HG03095 (cell line): ENCODE results near the gene CFAP20DC.
"Not testable (repeated sequence)": the region's sequence is repeated elsewhere in the genome, so short reads cannot be mapped to it uniquely, and the experiment has no call there.

ENCODE experiments used
- ATAC-seq: cut with Tn5 transposase; IDR thresholded peaks from one replicate; pipeline ENCODE4 v1.9.1; 2021; ENCODE audit warnings: moderate library complexity; ENCODE audit not compliant: unreplicated experiment

CFAP20DC gene

DNA sequence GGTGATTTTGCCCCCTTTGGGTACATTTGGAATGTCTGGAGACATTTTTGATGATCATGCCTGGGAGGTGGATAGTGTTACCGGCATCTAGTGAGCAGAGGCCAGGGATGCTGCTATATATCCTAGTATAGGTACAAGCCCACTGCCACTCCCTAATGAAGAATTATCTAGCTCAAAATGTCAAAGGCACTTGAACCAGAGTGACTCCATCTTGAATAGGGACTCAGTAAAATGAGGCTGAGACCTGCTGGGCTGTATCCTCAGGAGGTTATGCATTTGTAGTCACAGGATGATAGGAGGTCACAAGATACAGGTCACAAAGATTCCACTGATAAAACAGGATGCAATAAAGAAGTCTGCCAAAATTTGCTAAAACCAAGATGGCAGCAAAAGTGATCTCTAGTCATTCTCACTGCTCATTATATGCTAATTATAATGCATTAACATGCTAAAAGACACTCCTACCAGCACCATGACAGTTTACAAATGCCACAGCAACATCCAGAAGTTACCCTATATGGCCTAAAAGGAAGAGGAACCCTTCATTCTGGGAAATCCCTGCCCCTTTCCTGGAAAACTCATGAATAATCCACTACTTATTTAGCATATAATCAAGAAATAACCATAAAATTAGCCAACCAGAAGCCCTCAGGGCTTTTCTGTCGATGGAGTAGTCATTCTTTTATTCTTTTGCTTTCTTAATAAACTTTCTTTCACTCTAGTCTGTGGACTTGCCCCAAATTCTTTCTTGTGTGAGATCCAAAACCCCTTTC, 343.2 kb downstream of the CFAP20DC start:
- ATAC-seq = no peak

DNA sequence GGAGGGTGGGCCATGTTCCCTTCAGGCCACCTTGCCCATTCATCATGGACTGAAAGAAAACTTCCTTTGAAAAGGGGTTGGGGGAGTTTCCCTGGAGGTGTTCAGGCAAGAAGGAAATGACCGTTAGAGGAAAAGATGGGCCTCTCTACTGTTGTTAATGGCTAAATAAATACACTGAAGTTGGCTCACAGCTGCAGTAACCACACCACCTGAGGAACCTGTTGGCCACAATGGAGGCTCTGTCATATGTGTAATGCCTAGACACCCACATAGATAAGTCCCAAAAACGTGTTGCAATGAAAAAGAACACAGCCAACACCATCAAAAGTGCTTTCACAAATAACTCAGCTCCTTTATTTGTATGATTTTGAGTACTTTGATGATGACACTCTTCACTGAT, 345.1 kb downstream of the CFAP20DC start:
- no peak for ATAC-seq

DNA sequence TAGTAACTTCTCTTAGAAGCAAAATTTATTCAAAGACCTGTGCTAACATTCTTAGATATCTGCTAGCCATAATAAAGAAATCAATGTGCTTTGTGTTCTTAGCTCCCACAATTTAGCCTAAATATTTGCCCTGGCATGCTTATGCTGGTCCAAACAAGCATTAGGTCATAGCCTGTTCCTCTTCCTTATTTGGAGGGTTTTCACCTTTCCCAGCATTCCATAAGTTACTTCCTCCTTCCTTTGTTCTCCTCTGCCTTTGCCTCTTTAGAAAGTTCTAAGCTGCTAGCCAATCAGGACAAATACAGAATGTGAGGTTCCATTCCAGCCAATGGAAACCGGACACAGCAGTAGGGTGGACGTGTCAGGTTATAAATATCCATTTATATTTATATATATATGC, 345.5 kb downstream of the CFAP20DC start:
- ATAC-seq = not testable (repeated sequence)

DNA sequence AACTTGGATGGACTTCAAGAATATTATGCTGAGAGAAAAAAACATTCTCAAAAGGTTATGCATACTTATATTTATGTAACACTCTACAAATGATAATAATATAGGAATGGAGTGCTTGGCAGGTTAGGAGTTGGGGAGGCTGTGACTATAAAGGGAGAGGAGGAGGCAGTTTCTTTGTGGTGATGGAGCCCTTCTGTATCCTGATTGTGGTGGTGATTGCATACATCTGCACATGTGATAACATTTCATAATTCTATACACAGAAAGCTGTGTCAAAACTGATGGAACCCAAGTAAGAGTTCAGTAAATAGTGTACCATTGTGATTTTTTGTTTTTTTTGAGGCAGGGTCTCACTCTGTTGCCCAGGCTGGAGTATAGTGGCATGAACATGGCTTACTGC, 351.6 kb downstream of the CFAP20DC start:
- no peak for ATAC-seq

DNA sequence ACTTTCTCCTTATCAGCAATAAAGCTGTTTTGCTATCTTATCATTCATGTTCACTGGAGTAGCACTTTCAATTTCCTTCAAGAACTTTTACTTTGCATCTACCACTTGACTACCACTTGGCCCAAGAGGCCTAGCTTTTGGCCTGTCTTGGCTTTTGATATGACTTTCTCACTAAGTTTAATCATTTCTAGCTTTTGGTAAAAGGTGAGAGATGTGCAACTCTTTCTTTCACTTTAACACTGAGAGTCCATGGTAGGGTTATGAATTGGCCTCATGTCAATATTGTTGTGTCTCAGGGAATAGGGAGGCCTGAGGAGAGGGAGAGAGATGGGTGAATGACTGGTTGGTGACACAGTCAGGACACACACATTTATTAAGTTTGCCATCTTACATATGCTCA, 352.3 kb downstream of the CFAP20DC start:
- ATAC-seq = no peak

DNA sequence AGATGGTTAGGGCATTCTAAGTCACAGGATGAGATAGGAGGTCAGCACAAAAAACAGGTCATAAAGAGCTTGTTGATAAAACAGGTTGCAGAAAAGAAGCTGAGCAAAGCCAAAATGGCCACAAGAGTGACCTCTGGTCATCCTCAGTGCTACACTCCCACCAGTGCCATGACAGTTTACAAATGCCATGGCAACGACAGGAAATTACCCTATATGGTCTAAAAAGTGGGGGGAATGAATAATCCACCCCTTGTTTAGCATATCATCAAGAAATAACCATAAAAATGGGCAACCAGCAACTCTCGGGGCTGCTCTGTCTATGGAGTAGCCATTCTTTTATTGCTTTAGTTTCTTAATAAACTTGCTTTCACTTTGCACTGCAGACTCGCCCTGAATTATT, 353.0 kb downstream of the CFAP20DC start:
- ATAC-seq = not testable (repeated sequence)

DNA sequence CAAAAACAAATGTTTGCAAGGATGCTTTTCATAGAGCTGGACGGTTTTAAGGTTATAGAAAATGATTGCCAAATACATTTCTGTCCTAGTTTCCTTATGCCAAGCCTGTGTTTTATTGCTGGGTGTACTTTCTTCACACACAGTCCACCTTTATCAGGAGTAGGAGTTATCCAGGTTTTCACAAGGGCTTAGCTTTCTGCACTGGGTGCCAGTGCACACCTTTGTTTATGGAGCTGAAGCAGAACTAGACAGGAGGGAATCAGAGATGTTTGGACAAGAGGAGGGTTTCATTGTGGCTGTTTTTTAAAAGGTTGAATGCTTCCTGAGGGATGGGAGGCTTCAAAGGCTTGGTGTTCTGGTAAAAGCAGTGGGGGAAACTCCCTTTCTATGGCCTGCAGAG, 353.7 kb downstream of the CFAP20DC start:
- no peak for ATAC-seq

DNA sequence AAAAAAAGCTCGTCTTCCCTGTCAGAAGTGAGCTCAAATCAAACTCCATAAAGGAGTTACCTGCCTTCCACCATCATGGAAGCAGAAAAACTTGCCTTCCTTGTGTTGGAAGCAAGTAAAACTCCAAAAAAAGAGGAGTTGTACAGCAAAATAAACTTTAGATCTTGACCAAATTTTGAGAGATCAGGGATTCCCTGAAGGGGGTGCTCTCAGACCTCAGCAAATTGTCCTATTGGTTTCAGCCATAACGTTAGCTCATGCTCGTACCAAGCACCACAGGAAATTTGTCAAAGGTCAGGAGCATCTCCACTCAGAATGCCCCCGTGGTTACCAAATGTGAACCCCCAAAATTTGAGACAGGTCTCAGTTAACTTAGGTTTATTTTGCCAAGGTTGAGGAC, 354.5 kb downstream of the CFAP20DC start:
- ATAC-seq = not testable (repeated sequence)

DNA sequence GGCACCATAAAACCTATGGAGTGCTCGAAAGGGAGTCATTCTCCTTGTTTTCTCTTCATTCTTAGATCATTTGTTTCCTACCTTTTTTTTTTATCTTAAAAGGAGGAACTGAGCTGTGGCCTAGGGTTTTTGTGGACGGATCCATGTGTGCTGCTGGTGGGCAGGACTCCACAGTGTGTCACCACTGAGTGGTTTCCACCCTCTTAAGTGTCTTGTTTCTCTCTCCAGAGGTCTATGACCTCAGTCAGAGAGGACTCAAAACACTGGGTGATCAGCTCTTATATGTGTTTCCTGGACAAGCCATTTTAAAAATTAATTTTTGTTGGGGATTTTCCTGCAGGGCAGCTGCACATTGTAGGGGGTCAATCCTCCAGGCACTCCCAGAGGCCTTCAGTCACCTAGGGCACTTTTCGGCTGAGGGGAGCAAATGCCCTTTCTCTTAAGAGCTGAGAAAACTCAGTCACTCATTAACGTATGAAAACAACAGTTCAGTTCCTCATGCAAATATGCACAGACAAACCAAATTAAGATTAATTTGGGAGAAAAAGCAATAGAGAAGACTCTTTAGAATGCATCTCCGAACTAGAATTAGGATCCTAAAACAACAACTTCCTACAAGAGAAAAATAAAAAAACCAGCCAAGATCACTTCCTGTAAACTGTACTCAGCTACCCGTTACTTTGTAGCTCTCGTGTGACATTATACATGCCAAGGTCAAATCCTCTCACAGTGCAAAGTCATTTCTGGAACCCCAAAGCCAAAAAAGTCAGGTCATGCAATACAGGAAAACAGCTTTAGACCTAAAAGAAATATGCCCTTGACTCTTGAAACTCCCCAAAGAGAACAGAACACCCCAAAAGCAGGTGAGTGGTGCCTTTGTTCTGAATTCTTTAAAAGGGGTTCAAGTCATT, 355.6 kb downstream of the CFAP20DC start:
- ATAC-seq = no peak

DNA sequence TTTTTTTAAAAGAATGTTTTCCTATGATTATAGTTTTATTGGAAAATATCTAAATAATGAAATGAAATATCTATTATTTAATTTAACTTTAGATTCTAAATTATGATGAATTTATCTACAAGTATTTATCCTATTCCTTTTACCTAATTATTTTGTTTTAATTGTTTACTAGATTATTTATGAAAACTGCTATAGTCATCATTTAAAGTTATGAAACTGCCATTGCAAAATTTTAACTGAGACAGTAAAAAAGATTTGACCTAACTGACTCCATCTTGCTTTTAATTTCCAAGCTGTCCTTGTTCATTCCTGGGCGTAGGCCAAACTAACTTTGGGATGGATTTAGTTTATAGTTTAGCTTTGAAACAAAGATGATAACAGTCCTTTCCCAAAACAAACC, 357.3 kb downstream of the CFAP20DC start:
- no peak for ATAC-seq
